Measurements from ENCODE around the gene CNOT11. TPM values are rescaled to one million over a fixed set of nuclear protein-coding genes. Genes with fewer than 3 reads are reported as not detected.
"Not testable (repeated sequence)": the region's sequence is repeated elsewhere in the genome, so short reads cannot be mapped to it uniquely, and the experiment has no call there.

The CNOT11 gene
- total and polyA plus RNA-seq, 3 donors from 2014 or later = 43.7 to 81.1 (median 45.7) TPM

- no peaks in the 10 kb centered on the region for H3K4me1 ChIP-seq
- no peak overlapping the region for H3K4me3 ChIP-seq
These were observed 13.5 kb upstream of the CNOT11 start for GRCh38 chr2:101238930-101239759.

DNA sequence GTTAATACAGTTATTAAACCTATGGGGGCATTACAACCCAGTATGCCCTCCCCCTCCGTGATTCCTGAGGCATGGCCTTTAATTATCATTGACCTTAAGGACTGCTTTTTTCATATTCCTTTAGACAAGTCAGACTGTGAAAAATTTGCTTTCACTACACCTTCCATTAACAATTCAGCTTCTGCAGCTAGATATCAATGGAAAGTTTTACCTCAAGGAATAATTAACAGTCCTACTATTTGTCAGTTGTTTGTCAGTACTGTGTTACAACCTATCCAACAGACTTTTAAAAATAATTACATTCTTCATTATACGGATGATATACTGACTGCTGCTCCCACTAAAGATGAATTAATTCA is 12.9 kb upstream of the CNOT11 start:
- H3K27me3 ChIP-seq; H3K4me1 ChIP-seq; DNase-seq; H3K4me3 ChIP-seq; H3K27ac ChIP-seq; intact Hi-C loops (cut with DNase I; ENCODE audit: low total_unique reads); H3K36me3 ChIP-seq (ENCODE audit: low read depth, missing control alignments); H3K9me3 ChIP-seq: not testable (repeated sequence)
- WGBS, 2 donors = 83 to 89% methylated on average over 2 of the region's 2 CpGs

More at GRCh38 chr2:101238930-101239759, 13.5 kb upstream of the CNOT11 start:
- 89 to 91% methylated on average over 12 of the region's 12 CpGs for WGBS, 2 donors
- Histone ChIP-seq H3K27ac (no peak overlapping the region), H3K36me3 (ENCODE audit: low read depth, missing control alignments) (no peaks in the 10 kb centered on the region), H3K9me3 (no peaks in the 10 kb centered on the region), H3K27me3 (no peaks in the 10 kb centered on the region)
- TF ChIP-seq POLR2A (IDR thresholded peaks at IDR 0.05) (no peak), CTCF (IDR thresholded peaks at IDR 0.05) (no peak)
- intact Hi-C loops (cut with DNase I; ENCODE audit: low total_unique reads) = no loop called here
- no peak for DNase-seq

- peak in 1 of 3 experiments; percentile 27 for TF ChIP-seq CTCF (IDR thresholded peaks at IDR 0.05)
- DNase-seq; intact Hi-C loops (cut with DNase I; ENCODE audit: low total_unique reads): not testable (repeated sequence)
These were observed 12.0 kb upstream of the CNOT11 start for GRCh38 chr2:101240694-101241093.

GRCh38 chr2:101241158-101241557 is 11.5 kb upstream of the CNOT11 start:
- no peak for TF ChIP-seq POLR2A (IDR thresholded peaks at IDR 0.05)
- no peak for DNase-seq
- Histone ChIP-seq H3K9me3 (no peaks in the 10 kb centered on the region), H3K27ac (no peak overlapping the region), H3K36me3 (ENCODE audit: low read depth, missing control alignments) (no peaks in the 10 kb centered on the region), H3K4me1 (no peaks in the 10 kb centered on the region), H3K4me3 (no peak overlapping the region), H3K27me3 (no peaks in the 10 kb centered on the region)
- 65 to 76% methylated on average over 5 of the region's 5 CpGs for WGBS, 2 donors
- intact Hi-C loops (cut with DNase I; ENCODE audit: low total_unique reads) = no loop called here

More at GRCh38 chr2:101240694-101241093, 12.0 kb upstream of the CNOT11 start:
- H3K27me3 ChIP-seq; H3K4me3 ChIP-seq; H3K9me3 ChIP-seq; H3K27ac ChIP-seq; H3K36me3 ChIP-seq (ENCODE audit: low read depth, missing control alignments); H3K4me1 ChIP-seq: not testable (repeated sequence)
- WGBS, 2 donors = 35 to 39% methylated on average over 2 of the region's 2 CpGs

- not testable (repeated sequence) for H3K27ac ChIP-seq
- WGBS, 2 donors = 88 to 92% methylated on average over 4 of the region's 4 CpGs
These were observed 8.3 kb upstream of the CNOT11 start for GRCh38 chr2:101244373-101244772.

DNA sequence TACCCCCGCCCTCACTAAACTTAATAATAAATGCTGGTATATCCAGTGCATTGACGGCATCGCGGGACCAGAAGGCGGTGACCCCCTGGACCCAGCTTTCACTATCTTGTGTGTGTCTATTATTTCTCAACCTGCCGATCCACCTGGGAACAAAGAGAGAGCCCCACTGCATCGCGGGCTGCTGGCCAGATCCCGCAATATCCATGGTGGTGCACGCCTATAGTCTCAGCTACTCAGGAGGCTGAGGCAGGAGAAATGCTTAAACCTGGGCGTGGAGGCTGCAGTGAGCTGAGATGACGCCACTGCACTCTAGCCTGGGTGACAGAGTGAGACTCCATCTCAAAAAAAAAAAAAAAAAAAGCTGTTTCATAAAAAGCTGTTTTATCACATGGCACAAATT is 7.8 kb upstream of the CNOT11 start:
- H3K27me3 ChIP-seq; DNase-seq; H3K4me3 ChIP-seq; H3K4me1 ChIP-seq; H3K27ac ChIP-seq; H3K9me3 ChIP-seq; H3K36me3 ChIP-seq (ENCODE audit: low read depth, missing control alignments); intact Hi-C loops (cut with DNase I; ENCODE audit: low total_unique reads): not testable (repeated sequence)
- 95 to 97% methylated on average over 12 of the region's 12 CpGs for WGBS, 2 donors

More at GRCh38 chr2:101244373-101244772, 8.3 kb upstream of the CNOT11 start:
- H3K4me1 ChIP-seq; DNase-seq; intact Hi-C loops (cut with DNase I; ENCODE audit: low total_unique reads); H3K27me3 ChIP-seq; H3K9me3 ChIP-seq; H3K4me3 ChIP-seq; H3K36me3 ChIP-seq (ENCODE audit: low read depth, missing control alignments): not testable (repeated sequence)

- H3K4me1 ChIP-seq; H3K4me3 ChIP-seq; H3K36me3 ChIP-seq (ENCODE audit: low read depth, missing control alignments); H3K27me3 ChIP-seq; H3K9me3 ChIP-seq; DNase-seq; H3K27ac ChIP-seq; intact Hi-C loops (cut with DNase I; ENCODE audit: low total_unique reads): not testable (repeated sequence)
- 94 to 96% methylated on average over 5 of the region's 5 CpGs for WGBS, 2 donors
These were observed 7.2 kb upstream of the CNOT11 start for GRCh38 chr2:101245468-101245867.

DNA sequence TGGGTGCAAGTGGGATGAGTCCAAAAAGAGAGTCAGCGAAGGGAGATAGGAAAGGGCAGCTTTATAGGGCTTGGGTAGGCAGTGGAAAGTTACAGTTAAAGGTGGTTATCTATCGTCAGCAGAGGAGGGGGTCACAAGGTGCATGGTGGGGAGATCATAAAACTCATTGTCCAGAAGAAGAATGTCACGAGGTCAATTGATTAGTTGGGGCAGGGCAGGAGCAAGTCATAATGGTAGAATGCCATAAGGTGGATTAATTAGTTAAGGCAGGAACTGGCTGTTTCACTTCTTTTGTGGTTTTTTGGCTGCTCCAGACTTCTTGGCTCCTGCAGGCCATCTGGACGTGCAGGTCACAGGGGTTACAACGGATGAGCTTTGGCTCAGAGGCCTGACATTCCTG is 3.9 kb upstream of the CNOT11 start:
- H3K27me3 ChIP-seq; H3K27ac ChIP-seq; H3K36me3 ChIP-seq (ENCODE audit: low read depth, missing control alignments); DNase-seq; H3K9me3 ChIP-seq; H3K4me3 ChIP-seq; H3K4me1 ChIP-seq; intact Hi-C loops (cut with DNase I; ENCODE audit: low total_unique reads): not testable (repeated sequence)
- 72 to 73% methylated on average over 5 of the region's 5 CpGs for WGBS, 2 donors

Measured in testis (tissue), 3 donors.